Kidney tubule cell (primary cell): Measurements from ENCODE around the gene HGS.
A peak's percentile ranks its signal among the peaks of the same experiment; 100 is the strongest.

ENCODE experiments used
- DNase-seq: peaks from one replicate; pipeline ENCODE4 v3.0.0-alpha.2; 2018; ENCODE audit warnings: low spot score

Gene HGS

DNA sequence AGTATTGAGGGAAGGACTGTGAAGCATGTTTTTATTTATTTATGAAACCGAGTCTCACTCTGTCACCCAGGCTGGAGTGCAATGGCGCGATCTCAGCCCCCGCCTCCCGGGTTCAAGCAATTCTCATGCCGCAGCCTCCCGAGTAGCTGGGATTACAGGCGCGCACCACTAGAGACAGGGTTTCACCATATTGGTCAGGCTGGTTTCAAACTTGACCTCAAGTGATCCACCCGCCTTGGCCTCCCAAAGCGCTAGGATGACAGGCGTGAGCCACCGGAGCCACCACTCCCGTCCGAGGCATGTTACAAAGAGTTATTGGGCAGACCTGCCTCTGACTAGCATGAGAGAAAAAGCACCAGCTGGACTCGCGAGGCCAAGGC is 22.4 kb downstream of the HGS start:
- no peak for DNase-seq

DNA sequence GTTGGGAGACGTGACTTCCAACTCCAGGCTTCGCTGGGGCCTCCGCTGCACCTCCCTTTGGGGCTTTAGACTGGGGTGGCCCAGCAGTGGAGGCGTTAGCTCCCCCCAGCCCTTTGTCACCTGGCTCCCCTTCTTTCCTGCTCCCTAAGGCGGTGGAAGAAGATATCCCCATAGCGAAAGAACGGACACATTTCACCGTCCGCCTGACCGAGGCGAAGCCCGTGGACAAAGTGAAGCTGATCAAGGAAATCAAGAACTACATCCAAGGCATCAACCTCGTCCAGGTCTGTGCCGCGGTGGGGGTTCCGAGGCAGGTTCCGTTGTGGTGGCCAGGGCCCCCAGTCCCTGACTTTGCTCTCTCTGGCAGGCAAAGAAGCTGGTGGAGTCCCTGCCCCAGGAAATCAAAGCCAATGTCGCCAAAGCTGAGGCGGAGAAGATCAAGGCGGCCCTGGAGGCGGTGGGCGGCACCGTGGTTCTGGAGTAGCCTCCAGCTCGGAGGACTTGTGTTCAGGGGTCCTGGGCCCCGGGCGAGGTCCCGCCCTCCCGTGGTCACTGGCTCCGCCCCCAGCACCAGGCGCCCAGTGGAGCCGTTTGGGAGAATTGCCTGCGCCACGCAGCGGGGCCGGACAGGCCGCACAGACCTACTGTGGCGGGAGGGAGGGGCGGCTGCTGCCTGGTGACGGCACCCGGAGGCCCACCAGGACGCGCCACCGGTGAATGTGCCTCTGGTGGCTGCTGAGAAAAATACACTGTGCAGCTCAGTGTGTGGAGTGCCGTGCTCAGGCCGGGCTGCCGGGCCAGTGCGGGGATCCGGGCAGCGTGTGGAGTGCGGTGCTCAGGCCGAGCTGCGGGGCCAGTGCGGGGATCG is 23.2 kb downstream of the HGS start:
- no peak for DNase-seq

DNA sequence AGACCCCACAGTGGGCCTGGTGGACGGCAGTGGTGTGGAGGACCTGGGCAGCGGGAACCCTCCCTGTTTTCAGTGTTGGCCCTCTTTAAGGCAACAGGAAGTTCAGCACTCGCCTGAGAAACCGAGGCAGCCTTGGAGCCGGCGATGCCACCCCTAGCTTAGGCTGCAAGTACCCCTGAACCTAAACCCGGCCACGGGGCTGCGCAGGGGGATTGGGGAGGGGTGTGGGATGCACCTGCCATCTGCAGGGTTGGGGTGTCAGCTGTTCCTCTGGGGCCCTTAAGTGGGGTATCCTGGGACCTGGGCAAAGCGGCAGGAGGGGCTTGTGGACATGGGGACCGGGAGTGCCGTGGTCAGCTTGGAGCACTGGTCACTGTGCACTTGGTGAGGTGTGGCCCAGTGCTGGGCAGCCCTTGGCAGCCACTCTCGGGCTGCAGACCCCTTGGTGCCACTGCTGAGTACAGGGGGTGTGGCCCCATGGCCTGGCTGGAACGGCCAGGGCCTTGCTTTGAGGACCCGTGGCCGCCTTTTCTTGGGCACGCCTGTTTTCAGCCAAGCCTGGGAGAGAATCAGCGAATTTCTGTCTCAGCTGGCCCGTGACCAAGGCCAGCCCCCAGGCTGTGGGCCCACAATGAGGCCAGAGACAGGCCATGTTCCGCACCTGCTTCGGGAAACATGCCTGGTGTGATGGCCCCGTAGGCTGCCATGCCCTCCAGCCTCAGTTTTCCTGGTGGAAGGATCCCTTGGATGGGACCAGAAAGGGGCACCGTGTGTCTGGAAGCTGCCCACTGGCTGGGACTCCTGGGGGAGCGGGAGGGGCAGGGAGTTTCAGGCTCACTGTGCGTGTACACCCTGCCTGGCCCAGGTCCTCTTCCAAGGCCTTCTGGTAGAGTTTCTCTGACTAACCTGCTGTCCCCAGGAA is 24.2 kb downstream of the HGS start:
- no peak for DNase-seq

DNA sequence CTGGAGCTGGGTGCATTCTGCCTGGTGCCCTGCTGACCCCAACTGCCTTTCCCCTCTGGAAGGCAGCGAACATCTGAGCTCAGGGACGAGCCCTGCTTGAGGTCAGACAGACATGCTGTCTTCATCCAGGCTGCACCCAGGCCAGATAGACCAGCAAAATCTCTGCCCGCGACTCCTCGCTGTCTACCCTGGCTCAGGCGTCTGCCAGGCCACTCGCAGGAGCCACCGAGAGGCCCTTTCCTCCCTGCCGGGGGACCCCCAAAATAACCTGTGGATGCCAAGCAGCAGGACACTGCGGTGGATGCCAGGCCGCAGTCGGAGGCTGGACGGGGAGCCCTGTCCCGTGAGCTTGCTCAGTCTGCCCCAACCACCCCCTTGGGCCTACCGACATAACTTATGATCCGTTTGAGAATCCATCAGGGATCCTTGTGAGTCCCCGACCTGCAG is 25.0 kb downstream of the HGS start:
- DNase-seq, result no peak

DNA sequence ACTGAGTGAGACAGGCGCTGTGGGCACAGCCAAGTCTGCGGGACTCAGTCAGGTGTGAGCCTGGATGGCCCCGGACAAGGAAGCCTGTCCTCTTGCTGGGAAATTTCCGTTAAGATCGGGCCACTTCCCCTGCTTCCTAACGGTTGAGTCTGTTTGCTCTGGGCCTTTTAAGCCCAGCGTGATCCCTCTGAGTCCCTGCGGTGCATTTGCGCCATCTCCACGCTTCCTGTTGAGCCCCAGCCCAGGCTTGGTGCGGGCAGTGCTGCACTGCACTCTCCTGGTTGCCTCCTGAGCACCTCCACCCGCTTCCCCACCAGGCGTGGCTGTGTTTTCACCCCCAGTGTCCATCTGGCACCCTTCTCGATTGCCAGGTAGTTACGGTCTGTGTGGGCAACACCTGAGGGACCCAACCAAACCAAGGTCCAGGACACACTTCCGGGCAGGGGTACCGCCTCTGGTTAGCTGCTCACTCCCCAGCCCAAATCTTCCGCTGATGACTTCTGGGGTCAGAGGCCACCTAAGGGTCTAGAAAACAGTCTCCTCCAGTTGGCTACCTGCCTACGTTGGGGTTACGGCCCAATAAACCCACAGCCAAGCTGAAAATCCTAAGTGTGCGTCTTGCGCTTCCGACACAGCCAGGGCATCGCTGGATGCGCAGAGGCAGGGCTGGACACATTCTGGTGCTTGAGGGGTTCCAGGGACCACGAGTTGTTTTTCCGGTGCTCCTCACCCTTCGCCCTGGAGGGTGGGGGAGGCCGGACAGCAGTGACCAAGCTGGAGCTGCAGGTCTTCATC is 26.9 kb downstream of the HGS start:
- peak; percentile 30 for DNase-seq

DNA sequence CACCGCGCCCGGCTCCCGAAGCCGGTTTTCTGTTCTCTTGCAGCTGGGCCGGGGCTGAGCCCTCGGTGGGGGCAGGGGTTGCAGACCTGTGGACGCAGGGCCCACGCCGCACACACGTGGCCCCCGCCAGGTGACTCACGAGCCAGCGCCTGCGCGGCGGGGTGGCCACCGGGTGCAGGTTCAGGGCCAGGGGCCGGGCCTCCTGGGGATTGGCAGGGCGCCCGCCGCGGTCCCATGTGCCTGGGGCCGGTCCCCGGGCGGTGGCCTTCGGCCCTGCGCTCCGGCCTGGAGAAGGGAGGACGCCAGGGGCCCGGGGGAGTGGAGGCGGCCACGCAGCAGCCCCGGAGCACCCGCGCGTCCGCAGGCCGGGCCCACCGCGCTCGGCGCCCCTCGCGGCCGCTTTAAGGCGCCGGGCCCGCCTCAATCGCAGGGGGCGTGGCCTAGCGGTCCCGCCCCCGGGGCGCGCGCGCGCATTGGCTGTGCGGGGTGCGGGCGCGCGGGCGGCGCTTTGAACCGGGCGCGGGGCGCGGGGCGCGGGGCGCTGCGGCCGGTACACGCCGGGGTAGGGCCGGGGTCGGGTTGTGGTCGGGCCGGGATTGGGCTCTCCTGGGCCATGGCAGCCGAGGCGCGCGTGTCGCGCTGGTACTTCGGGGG is 28.1 kb downstream of the HGS start, which contains the start of gene SLC25A10:
SLC25A10 (plus strand) TSS at position 471 of the 654 bp plus-strand sequence; CDS start at position 614, 143 bp downstream.
- DNase-seq, result peak; percentile 95

DNA sequence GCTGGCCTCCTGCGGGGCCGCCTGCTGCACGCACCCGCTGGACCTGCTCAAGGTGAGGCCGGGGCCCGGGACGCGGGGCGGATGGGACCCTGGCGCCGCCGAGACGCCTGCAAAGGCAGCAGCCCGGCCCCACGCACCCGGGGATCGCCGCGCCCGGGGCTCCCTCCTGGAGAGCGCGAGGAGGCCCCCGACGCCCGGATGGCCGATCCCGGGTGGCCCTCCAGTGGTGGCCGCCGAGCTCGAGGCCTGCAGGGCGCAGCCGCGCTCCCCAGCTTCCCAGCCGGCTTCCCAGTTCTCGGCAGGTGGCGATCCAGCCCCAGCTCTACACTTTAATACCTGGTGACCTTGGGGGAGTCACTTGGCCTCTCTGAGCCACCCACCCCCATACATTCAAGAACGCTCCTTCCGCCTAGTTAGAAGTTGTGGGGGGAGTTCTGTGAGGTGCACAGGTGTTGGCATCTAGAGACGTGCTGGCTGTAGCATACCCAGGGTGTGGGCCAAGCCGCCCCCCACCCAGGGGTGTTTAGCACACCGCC is 28.7 kb downstream of the HGS start:
- DNase-seq, result peak; percentile 50

DNA sequence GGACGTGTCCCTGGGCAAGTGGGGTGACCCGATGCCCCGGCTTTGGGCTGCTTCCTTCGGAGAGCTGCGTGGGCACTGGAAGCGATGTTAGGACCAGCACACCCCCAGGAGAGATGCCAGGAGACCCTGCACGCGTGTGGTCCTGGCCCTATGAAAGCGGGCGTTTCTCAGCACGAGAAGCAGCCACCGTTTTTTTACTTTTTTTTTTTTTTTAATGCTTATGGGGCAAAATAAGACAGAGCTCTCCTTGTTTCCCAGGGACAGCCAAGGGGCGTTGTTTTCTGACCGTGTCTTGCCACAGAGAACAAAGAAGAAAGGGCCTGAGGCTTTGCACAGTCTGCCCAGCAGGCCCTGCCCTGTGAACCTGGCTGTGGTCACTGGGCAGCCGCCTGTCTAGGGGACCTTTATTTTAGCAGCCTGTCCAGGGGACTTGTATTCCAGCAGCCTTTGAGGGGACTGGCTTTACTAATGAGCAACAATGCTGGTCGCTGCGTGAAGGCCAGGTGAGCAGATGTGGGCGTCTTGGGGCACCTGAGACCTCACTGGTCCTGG is 29.3 kb downstream of the HGS start:
- peak; percentile 47 for DNase-seq

DNA sequence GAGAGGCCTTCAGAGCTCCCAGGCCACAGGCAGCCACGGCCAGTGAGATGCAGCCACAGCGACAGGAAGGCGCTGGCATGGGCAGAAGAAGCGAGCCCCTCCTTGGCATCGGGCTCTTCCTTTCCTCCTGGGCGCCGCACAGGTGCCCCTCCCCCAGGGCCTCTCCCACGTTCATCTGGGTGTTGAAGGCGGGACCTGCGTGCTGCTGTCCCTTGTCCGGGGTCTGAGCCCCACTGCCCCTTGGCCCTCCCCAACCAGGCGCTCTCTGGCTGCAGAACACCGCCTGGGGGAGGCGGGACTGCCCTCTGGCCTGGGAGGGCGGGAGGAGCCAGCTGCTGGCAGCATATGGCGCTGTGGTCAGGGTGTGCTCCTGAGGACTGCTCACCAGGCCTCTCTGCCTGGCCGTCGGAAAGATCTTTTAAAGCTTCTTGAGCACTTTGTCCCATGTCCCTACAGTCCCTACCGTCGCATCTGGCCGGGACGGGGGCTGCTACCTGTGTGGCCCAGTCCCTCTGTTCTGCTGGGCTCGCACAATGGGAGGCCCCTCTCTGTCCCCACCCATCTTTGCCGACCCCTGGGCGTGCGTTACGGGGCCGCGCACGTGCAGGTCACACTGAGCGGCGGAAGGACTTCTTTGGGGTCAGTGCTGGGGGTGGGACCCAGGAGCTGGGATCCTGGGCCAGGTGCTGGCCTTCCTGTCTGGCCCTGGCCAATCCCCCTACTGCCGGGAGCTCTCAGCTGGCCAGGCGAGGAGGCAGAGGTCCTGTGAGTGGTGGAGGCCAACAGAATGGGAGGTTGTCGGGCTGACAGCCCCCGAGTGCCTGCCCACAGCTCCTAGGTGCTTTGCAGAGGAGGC is 30.0 kb downstream of the HGS start:
- DNase-seq, result peak; percentile 54

DNA sequence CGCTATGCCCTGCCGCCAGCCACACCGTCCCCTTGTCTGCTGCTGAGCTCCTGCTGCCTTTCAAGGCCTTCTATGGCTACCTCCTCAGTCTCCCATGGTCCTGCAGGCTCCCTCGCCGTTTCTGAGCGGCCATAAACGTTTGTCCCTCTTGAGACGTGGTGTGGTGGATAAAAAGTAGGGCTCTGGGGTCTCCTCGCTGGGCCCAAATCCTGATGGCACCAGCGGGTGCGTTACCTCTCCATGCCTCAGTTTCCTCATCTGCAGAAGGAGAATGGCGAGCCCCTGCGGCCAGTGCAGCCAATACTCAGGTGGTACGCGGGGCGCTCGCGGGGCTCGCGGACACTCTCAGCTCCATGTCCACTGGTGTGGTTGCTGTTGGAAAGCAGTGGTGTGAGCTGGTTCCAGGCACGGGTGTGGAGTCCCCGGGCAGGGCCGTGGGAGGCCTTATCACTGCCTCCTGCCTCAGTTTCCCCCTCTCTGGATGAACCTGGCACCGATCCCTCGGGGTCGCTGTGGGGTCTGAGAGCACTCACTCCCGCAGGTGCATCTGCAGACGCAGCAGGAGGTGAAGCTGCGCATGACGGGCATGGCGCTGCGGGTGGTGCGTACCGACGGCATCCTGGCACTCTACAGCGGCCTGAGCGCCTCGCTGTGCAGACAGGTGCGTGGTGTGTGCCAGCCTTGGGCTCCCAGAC is 30.7 kb downstream of the HGS start:
- DNase-seq, result no peak

DNA sequence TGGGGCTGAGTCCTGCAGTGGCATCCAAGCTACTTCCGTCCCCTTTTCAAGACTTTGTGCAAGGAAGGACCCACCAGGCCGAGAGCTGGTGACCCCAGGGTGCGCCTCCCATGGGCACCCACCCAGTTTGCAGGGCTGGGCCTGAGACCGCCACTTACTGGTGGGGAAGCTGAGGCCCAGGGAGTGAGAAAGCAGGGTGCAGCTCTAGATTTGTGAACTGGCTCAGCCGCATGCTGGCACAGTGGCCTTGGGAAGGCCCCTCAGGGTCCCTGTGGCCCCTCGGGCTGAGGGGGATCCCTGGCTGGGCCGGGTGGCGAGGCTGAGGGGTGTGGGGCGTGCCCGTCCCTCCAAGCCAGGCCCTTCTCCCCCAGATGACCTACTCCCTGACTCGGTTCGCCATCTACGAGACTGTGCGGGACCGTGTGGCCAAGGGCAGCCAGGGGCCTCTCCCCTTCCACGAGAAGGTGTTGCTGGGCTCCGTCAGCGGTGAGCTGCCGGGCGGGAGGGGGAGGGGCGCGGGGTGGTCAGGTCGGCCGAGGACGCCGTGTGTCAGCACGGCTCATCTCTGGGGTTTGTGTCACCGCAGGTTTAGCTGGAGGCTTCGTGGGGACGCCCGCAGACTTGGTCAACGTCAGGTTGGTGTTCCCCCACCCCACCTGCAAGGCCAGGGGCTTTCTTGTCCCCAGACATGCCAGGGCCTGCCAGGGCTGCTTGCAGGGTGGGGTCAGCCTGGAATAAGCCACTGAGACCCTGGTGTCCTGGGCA is 31.5 kb downstream of the HGS start:
- DNase-seq, result no peak

DNA sequence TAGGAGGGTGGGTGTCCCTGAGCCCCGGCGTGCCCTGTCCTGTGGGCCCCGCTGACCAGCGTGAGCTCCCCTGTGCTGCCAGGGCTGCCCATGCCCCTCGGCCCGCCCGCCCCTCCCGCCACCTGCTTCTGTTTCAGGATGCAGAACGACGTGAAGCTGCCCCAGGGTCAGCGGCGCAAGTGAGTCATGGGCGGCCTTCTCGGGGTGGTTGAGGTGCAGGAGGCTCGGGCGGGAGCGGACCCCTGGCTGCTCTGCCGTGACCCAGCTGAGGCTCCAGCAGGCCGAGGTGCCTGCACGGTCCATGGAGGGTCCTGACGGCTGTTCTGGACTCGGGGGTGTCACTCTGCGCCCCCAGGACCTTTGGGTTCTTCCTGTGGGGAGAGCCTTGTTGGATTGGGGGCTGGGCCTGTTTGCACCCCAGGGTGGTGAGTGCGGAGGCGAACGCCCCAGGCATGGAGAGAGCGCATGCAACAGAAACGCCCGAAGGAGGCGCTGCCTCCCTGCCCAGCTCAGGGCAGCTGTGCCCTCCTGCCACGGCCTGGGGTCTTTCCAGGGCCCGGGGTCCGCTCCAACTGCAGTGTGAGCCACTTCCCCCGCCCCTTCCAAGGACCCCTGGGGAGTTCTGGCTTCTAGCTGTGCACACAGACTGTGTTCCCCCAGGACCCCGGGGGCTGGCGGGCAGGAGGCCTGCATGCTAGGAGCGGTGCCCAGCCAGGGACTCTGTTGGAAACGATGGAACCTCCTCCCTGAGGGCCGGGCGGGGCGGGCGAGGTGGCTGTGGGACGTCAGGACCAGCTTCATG is 32.3 kb downstream of the HGS start:
- DNase-seq, result no peak

DNA sequence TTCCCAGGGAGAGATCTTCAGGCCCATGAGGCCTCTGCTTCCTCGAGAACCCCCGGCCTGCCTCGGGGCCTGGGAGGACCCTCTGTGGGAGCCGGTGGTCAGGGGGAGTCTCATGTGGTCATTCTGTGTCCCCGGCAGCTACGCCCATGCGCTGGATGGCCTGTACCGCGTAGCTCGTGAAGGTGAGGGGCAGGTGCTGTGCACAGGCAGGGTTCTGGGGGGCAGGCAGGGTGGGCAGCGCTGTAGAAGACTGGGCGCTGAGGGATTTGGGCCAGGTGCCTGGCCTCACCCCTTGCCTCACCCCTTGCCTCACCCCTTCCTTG is 32.8 kb downstream of the HGS start:
- no peak for DNase-seq

DNA sequence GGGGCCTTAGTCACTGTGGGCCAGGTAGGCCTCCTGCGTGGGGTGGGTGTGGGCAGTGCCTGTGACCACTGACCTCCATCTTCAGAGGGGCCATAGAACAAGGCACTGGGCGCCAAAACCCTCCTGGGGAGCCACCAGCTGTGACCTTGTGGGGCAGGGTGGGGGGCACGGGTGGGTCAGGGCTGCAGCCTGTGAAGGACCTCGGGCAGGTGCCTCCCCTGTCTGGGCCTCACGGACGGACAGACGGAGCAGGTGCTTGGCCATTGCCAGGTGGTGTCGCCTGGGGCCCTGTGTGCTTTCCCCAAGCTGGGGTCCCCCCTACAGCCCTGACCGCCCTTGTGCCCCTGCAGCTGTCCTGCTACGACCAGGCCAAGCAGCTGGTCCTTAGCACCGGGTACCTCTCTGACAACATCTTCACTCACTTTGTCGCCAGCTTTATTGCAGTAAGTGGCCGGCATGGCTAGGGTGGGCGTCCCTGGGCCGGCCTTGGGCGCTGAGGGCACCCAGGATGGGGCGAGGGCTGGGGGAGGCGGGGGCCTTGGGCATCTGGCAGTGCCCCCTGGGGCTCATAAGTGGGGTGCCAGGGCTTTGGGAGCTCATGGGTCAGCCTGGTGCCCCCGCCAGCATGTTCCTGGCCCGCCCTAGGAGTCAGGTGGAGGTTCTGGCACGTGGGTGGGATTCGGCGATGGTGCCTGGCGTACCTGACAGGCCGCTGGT is 33.4 kb downstream of the HGS start:
- no peak for DNase-seq

DNA sequence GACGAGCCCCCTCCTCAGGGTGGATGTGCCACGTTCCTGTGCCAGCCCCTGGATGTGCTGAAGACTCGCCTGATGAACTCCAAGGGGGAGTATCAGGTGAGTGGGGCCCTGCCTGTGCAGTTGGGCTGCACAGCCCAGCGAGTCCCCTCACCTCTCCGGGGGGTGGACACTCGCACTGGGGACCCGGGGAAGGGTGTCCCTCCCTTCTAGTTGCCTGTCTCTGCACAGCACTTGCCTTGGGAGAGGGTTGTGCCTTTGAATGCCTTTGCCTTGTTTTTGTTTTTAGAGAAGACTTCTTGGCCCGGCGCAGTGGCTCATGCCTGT is 33.9 kb downstream of the HGS start:
- DNase-seq, result no peak

DNA sequence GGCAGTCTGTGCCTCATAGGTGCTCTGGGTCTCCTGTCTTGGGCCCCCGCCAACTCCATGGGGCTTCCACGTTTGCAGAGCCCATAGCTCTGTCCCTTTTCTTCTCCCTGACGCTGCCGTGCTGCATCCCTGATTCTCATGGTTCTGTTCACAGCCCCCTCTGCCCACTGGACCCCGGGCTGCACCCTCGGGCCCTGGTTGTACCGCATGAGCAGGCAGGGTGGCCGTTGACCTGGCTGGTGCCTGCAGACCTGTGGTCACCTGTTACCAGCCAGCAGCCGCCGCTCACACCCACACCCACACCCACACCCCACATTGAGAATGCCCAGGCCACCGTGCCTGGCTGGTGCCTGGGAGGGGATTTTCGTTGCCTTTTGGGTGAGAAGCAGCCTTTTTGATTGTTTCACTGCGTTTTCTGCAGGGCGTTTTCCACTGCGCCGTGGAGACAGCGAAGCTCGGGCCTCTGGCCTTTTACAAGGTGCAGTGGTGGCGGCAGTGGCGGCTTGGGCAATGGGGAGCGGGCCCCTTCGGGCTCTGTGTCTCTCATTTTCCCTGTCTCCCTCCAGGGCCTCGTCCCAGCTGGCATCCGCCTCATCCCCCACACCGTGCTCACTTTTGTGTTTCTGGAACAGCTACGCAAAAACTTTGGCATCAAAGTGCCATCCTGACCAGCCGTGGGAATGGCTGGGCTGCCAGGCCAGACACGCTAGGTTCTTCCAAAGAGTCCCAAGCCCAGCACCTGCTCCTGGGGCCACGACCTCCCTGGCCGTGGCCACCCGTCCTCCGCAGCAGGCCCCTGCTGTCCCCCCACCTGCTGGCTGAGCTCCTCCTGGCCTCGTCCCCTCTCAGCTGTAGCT is 35.8 kb downstream of the HGS start:
- no peak for DNase-seq
